GM10266 (cell line): ENCODE results near the gene AATF.

ENCODE experiments used
- DNase-seq: peaks from one replicate; pipeline ENCODE4 v3.0.0; 2012; ENCODE audit errors: extremely low spot score
- TF ChIP-seq, protein P1 (sequence below): IDR thresholded peaks from 2 replicates; pipeline ENCODE4 v1.5.1; 2012; ENCODE audit warnings: mild to moderate bottlenecking, low read depth; ENCODE audit not compliant: control insufficient read depth, insufficient read depth; ENCODE audit errors: missing control alignments

Gene AATF

DNA sequence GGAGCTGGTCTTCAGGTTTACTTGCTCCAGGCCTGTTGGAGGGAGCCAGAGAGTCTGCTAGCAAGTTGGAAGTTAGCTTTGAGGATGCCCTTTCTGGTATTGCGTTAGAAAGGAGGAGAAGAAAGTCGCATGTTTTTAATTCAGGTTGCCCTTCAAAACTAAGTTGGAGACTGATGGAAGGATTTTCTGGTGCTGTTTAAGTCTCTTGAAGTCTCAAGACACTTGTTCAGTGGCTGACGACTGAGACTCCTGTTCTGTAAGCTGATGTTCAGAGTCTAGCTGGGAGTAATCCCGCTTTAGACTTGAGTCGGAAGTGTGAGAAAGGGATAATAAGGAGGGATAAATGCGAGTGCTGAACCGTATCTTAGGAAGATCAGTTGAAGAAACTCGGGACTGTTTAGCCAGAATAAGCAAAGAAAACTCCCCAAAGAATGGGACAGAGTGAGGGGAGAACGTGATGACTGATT lies 740 bp downstream of the AATF start:
- TF ChIP-seq, protein P1, sequence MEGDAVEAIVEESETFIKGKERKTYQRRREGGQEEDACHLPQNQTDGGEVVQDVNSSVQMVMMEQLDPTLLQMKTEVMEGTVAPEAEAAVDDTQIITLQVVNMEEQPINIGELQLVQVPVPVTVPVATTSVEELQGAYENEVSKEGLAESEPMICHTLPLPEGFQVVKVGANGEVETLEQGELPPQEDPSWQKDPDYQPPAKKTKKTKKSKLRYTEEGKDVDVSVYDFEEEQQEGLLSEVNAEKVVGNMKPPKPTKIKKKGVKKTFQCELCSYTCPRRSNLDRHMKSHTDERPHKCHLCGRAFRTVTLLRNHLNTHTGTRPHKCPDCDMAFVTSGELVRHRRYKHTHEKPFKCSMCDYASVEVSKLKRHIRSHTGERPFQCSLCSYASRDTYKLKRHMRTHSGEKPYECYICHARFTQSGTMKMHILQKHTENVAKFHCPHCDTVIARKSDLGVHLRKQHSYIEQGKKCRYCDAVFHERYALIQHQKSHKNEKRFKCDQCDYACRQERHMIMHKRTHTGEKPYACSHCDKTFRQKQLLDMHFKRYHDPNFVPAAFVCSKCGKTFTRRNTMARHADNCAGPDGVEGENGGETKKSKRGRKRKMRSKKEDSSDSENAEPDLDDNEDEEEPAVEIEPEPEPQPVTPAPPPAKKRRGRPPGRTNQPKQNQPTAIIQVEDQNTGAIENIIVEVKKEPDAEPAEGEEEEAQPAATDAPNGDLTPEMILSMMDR, result no peak
- no peak for DNase-seq

DNA sequence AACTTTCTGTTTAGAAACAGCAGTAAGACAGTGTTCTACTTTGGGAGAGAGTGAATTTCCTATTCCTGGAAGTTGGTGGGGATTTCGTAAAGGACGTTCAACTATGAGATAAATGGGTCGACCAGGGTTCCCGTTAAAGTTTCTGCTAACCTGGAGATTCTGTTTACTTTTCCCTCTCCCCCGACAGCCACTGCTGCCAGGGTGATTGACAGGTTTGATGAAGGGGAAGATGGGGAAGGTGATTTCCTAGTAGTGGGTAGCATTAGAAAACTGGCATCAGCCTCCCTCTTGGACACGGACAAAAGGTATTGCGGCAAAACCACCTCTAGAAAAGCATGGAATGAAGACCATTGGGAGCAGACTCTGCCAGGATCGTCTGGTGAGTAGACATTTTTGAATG lies 1.3 kb downstream of the AATF start:
- TF ChIP-seq, protein P1, result no peak
- DNase-seq, result no peak

DNA sequence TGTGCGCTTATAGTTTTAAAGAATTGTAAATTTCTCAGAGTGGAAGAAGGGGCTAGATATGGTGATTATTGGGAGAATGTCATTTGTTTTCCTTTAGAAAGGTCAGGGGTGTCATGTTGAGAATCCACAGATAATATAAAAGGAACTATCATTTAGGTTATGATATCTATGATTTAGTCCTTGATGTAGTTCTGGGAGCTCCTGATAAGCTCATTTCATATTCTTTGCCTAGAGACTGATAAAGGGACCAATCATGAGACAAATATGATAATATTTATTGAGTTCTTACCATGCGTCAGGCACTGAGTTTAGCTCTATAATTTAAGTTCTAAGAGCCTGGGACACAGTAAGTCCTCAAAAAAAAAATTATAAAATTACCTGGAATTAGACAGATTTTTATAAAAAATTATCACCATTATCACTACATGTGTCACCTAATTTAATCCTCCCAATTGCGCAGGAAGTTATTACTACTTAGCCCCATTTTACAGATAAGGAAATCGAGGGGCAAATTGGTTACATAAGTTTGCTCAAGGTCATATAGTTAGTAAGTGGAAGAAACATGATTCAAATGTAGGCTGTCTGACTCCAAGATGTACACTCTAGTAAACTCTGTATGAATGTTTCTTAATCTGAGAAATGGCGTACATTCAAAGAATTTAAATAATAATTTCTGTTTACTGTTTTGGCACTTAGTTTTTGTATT lies 2.5 kb downstream of the AATF start:
- DNase-seq, result no peak
- TF ChIP-seq, protein P1, result no peak

DNA sequence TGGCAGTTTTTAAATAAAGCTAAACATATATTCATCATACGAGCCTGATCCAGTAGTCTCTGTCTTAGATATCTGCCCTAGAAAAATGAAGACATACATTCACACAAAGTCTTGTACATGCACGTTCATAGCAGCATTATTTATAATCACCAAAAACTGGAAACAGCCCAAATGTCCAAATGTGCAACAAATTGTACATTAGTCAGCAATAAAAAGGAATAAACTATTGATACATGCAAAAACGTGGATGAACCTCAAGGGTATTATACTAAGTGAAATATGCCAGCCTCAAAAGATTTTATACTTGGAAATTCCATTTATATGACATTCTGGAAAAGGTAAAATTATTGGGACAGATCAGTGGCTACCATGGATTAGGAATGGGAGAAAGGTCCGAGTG lies 22.8 kb downstream of the AATF start:
- TF ChIP-seq, protein P1, result no peak
- DNase-seq, result no peak

DNA sequence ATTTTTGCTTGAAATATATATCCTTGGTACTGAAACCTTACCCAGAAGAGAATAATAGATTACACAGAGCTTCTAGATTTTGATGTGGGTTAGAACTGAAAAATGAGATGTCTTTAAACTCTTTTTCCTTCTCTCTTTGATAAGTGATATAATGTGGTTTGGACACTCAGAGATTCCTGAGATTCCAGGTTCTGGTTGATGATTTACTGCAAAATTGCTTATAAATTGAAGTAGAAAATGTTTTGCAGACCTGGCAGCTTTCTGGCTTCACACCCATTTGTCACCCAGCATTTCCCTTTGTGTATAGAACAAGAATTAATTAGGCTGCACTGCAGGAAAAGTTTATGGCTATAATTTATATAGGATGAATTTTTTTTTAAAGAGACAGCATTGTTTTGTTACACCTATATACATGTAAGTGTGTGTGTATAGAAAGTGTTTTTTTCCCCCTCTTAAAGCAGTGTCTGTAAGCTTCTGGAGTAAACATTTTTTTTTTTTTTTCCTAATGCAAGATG lies 23.5 kb downstream of the AATF start:
- TF ChIP-seq, protein P1, result no peak

DNA sequence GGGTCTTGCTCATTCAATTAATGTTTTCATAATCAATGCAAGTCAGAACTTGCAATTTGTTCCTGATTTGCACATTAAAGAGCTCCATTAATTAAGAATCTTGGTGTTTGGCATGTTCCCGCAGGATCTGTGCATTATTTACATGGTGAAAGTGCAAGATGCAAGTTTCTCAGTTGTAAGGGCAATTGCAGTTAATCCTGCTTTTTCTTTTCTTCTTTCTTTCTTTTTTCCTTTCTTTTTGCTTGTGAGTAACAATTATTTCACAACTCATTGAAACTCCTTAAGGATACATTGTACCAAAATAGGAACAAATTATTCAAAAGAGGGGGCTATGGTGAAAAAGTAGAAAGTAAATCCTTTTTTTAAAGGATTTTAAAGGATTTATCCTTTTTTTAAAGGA lies 24.2 kb downstream of the AATF start:
- no peak for DNase-seq
- TF ChIP-seq, protein P1, result no peak

More for the DNA sequence above, 23.5 kb downstream of the AATF start:
- DNase-seq, result no peak

DNA sequence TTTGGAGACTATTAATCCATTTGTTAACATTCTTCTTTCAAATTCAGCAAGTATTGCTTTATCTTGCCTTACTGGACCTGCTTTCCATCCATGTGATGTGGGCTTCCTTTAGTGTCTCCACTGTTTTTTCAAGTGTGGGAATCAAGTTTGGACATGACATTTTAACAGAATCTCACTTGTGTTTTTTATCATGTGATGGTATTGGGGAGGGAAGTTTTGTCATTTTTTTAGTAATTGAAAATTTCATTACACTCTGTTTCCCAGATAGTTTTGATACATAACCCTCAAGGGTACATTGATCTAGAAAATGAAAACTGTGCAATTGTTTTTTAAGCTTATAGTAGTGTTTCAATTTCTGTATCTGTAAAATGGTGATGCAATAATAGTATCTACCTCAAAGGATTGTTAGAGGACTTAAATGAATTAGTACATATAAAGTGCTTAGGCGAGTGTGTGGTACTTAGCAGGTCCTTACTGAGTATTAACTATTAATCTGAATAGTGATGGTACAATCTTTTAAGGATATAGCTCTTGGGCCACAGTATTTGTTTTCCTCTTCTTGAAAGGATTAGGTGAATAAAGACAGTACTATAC lies 27.3 kb downstream of the AATF start:
- TF ChIP-seq, protein P1, result no peak
- DNase-seq, result no peak
